ENCODE data around the gene SRGAP3. TPM values are rescaled to one million over a fixed set of nuclear protein-coding genes. Genes with fewer than 3 reads are reported as not detected.

Gene SRGAP3
- total RNA-seq, 1 donor from 2014 or later, result 68.6 TPM

DNA sequence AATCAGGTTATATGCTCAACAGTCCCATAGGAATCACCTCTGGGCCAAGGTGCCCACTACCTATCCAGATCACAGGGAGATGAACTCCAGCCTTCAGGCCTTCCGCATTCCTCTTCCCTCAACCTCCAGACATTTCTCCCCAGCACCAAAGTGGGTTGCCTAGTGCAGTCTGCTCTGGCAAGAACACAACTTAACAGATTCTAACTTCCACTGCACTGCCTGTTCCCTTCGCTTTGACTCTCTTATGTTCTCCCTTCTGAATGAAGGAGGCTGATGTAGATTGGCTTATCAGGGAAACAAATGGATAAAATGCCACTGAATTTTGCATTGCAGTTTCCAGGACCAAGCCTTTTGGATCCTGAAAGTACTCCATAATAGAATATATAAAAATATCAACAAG lies 106.3 kb downstream of the SRGAP3 start:
- no peak for DNase-seq (ENCODE audit: low spot score in 2 of 2, unreplicated experiment in 2 of 2)
- Mint-ChIP-seq H3K27ac (peak overlapping the region; percentile 67), H3K9me3 (peaks cover 14% of the 10 kb centered on the region), H3K4me3 (no peak overlapping the region), H3K27me3 (ENCODE audit: low read depth) (no peaks in the 10 kb centered on the region), H3K36me3 (peaks cover 10% of the 10 kb centered on the region), H3K4me1 (peaks cover 47% of the 10 kb centered on the region)
- no peak for TF ChIP-seq CTCF (IDR thresholded peaks at IDR 0.05; ENCODE audit: unreplicated experiment)

GRCh38 chr3:9142362-9142761 lies 107.1 kb downstream of the SRGAP3 start:
- Mint-ChIP-seq H3K27ac (peak overlapping the region; percentile 78), H3K9me3 (peaks cover 14% of the 10 kb centered on the region), H3K4me1 (peaks cover 46% of the 10 kb centered on the region), H3K4me3 (no peak overlapping the region), H3K27me3 (ENCODE audit: low read depth) (no peaks in the 10 kb centered on the region), H3K36me3 (peaks cover 10% of the 10 kb centered on the region)
- no peak for TF ChIP-seq CTCF (IDR thresholded peaks at IDR 0.05; ENCODE audit: unreplicated experiment)
- no peak for DNase-seq (ENCODE audit: low spot score in 2 of 2, unreplicated experiment in 2 of 2)

- H3K27me3 Mint-ChIP-seq (ENCODE audit: low read depth), result no peaks in the 10 kb centered on the region
- DNase-seq (ENCODE audit: low spot score in 2 of 2, unreplicated experiment in 2 of 2), result no peak
- peak overlapping the region; percentile 78 for H3K27ac Mint-ChIP-seq
- peaks cover 50% of the 10 kb centered on the region for H3K4me1 Mint-ChIP-seq
- TF ChIP-seq CTCF (IDR thresholded peaks at IDR 0.05; ENCODE audit: unreplicated experiment), result no peak
- H3K36me3 Mint-ChIP-seq, result peaks cover 10% of the 10 kb centered on the region
- peaks cover 14% of the 10 kb centered on the region for H3K9me3 Mint-ChIP-seq
- no peak overlapping the region for H3K4me3 Mint-ChIP-seq
Measured at GRCh38 chr3:9141928-9142289, 107.5 kb downstream of the SRGAP3 start.

DNA sequence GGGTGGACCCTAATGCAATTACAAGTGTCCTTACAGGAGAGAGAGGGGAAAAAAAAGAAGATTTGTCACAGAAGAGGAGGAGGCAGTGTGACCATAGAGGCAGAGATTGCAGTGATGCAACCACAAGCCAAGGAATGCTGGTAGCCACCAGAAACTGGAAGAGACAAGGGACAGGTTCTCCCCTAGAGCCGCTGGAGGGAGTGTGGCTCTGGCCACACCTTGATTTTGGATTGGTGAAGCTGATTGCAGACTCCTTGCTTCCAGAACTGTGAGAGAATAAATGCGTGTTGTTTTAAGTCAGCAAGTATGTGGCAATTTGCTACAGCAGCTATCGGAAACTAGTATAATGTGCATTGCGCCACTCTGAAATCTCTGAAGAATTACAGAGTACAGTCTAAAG lies 110.1 kb downstream of the SRGAP3 start:
- Mint-ChIP-seq H3K9me3 (peaks cover 10% of the 10 kb centered on the region), H3K36me3 (no peaks in the 10 kb centered on the region), H3K4me3 (no peak overlapping the region), H3K4me1 (peaks cover 59% of the 10 kb centered on the region), H3K27me3 (ENCODE audit: low read depth) (no peaks in the 10 kb centered on the region), H3K27ac (no peak overlapping the region)
- no peak for DNase-seq (ENCODE audit: low spot score in 2 of 2, unreplicated experiment in 2 of 2)
- TF ChIP-seq CTCF (IDR thresholded peaks at IDR 0.05; ENCODE audit: unreplicated experiment), result no peak

DNA sequence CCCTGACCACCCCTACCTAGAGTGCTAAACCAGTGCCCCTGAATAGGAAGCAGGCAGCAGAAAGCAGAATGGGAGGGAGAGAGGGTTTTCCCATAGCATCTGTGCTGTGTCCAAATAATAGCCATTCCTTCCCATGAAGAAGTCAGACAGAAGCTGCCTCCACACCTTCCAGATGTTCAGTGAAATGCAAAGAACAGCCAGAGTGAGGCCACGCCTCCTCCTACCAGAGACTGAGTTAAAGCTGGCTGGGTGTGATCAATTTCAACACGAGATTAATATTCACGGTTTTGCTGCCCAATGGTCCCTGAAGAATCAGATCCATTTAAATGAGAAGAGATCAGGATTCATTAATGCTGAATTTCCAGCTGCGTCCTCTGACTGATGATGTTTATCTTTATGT lies 111.8 kb downstream of the SRGAP3 start:
- no peak for DNase-seq (ENCODE audit: low spot score in 2 of 2, unreplicated experiment in 2 of 2)
- H3K9me3 Mint-ChIP-seq, result peaks cover 8% of the 10 kb centered on the region
- TF ChIP-seq CTCF (IDR thresholded peaks at IDR 0.05; ENCODE audit: unreplicated experiment), result no peak
- H3K4me3 Mint-ChIP-seq, result no peak overlapping the region
- H3K36me3 Mint-ChIP-seq, result no peaks in the 10 kb centered on the region
- H3K27ac Mint-ChIP-seq, result no peak overlapping the region
- H3K4me1 Mint-ChIP-seq, result peaks cover 57% of the 10 kb centered on the region
- no peaks in the 10 kb centered on the region for H3K27me3 Mint-ChIP-seq (ENCODE audit: low read depth)
